ENCODE measurements around the gene DPP6.

DNA sequence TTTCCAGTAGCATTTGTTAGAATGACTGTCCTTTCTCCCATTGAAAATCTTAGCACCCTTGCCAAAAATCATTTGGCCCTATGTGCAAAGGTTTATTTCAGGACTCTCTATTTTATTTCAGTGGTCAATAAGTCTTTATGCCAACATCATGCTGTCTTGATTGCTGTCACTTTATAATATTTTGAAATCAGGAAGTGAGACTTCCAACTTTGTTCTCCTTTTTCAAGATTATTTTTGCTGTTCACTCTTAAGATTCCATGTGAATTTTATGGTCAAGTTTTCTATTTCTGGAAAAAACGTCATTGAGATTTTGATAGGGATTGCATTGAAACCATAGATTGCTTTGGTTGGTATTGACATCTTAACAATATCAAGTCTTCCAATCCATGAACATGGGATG, 885.6 kb downstream of the DPP6 start:
- TF ChIP-seq, protein P1, sequence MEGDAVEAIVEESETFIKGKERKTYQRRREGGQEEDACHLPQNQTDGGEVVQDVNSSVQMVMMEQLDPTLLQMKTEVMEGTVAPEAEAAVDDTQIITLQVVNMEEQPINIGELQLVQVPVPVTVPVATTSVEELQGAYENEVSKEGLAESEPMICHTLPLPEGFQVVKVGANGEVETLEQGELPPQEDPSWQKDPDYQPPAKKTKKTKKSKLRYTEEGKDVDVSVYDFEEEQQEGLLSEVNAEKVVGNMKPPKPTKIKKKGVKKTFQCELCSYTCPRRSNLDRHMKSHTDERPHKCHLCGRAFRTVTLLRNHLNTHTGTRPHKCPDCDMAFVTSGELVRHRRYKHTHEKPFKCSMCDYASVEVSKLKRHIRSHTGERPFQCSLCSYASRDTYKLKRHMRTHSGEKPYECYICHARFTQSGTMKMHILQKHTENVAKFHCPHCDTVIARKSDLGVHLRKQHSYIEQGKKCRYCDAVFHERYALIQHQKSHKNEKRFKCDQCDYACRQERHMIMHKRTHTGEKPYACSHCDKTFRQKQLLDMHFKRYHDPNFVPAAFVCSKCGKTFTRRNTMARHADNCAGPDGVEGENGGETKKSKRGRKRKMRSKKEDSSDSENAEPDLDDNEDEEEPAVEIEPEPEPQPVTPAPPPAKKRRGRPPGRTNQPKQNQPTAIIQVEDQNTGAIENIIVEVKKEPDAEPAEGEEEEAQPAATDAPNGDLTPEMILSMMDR (IDR thresholded peaks at IDR 0.05): no peak
- TF ChIP-seq EP300 (IDR thresholded peaks at IDR 0.05): no peak
- no peak for TF ChIP-seq POLR2A (IDR thresholded peaks at IDR 0.05)

All from tibial nerve (tissue), 4 donors.